ENCODE data around the gene SDCCAG8. TPM values are rescaled to one million over a fixed set of nuclear protein-coding genes. Genes with fewer than 3 reads are reported as not detected.

SDCCAG8 gene
- total and polyA plus RNA-seq, 11 donors: 7.8 to 36.6 (median 21.6) TPM

- ATAC-seq (no peak), DNase-seq (no peak)
- intact Hi-C loops (cut with DNase I): loop anchor here in 7 of 10 donors (5.0 to 10.0 kb wide), 5 partner anchors 155 to 868 kb away; no protein-coding TSS in a partner anchor
- Histone ChIP-seq H3K4me3 (no peak overlapping the region), H3K36me3 (peaks cover 0 to 35% (median 27%) of the 10 kb centered on the region in 9 donors), H3K4me1 (peaks cover 0 to 16% (median 0%) of the 10 kb centered on the region in 12 donors), H3K9me3 (no peaks in the 10 kb centered on the region), H3K27me3 (no peaks in the 10 kb centered on the region), H3K27ac (no peak overlapping the region)
- TF ChIP-seq POLR2A (IDR thresholded peaks at IDR 0.05): no peak
- TF ChIP-seq, protein P1, sequence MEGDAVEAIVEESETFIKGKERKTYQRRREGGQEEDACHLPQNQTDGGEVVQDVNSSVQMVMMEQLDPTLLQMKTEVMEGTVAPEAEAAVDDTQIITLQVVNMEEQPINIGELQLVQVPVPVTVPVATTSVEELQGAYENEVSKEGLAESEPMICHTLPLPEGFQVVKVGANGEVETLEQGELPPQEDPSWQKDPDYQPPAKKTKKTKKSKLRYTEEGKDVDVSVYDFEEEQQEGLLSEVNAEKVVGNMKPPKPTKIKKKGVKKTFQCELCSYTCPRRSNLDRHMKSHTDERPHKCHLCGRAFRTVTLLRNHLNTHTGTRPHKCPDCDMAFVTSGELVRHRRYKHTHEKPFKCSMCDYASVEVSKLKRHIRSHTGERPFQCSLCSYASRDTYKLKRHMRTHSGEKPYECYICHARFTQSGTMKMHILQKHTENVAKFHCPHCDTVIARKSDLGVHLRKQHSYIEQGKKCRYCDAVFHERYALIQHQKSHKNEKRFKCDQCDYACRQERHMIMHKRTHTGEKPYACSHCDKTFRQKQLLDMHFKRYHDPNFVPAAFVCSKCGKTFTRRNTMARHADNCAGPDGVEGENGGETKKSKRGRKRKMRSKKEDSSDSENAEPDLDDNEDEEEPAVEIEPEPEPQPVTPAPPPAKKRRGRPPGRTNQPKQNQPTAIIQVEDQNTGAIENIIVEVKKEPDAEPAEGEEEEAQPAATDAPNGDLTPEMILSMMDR (IDR thresholded peaks at IDR 0.05): no peak
- WGBS, 4 donors: 88 to 91% (median 89%) methylated on average over 7 of the region's 7 CpGs
Observed at GRCh38 chr1:243320224-243320623, 64.4 kb downstream of the SDCCAG8 start.

- ATAC-seq (no peak), DNase-seq (no peak)
- TF ChIP-seq, protein P1 (IDR thresholded peaks at IDR 0.05): no peak
- TF ChIP-seq POLR2A (IDR thresholded peaks at IDR 0.05): no peak
- Histone ChIP-seq H3K4me3 (no peak overlapping the region), H3K27ac (no peak overlapping the region), H3K9me3 (no peaks in the 10 kb centered on the region), H3K27me3 (no peaks in the 10 kb centered on the region), H3K36me3 (peaks cover 0 to 24% (median 15%) of the 10 kb centered on the region in 9 donors), H3K4me1 (peaks cover 0 to 6% (median 0%) of the 10 kb centered on the region in 12 donors)
- 89 to 96% (median 91%) methylated on average over 3 of the region's 3 CpGs for WGBS, 4 donors
- intact Hi-C loops (cut with DNase I): loop anchor here in 7 of 10 donors (5.0 to 10.0 kb wide), 5 partner anchors 158 to 870 kb away; no protein-coding TSS in a partner anchor
Observed at GRCh38 chr1:243322326-243322725, 66.5 kb downstream of the SDCCAG8 start.

DNA sequence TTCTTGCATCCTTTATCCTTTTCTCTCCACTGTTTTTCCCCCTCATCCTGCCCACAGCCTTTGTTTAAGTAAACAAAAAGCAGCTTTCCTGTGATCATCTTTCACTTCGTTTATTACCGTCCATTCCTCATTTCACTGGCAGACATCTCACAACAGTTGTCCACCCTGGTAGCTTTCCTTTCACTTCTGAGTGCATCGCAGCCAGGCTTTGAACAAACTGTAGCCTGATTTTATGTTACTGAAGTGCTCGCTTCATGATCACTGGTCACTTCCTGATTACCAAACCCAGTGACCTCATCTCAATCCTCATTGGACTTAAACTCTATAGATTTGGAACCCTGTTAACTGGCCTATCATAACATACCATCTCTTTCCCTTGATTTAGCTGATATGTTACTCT is 67.7 kb downstream of the SDCCAG8 start:
- WGBS, 4 donors: 76 to 84% (median 80%) methylated on average over 4 of the region's 4 CpGs
- ATAC-seq: no peak
- TF ChIP-seq POLR2A (IDR thresholded peaks at IDR 0.05): no peak
- H3K27me3 ChIP-seq: no peaks in the 10 kb centered on the region
- peaks cover 0 to 6% (median 0%) of the 10 kb centered on the region in 12 donors for H3K4me1 ChIP-seq
- no peak for DNase-seq
- no peaks in the 10 kb centered on the region for H3K9me3 ChIP-seq
- H3K4me3 ChIP-seq: no peak overlapping the region
- peaks cover 0 to 19% (median 6%) of the 10 kb centered on the region in 9 donors for H3K36me3 ChIP-seq
- intact Hi-C loops (cut with DNase I): loop anchor here in 7 of 10 donors (5.0 to 10.0 kb wide), 5 partner anchors 159 to 871 kb away; no protein-coding TSS in a partner anchor
- H3K27ac ChIP-seq: peak overlapping the region in 1 of 12 donors; percentile 37

GRCh38 chr1:243325305-243325890 is 69.6 kb downstream of the SDCCAG8 start:
- Histone ChIP-seq H3K27me3 (no peaks in the 10 kb centered on the region), H3K36me3 (peaks cover 0 to 18% (median 2%) of the 10 kb centered on the region in 9 donors), H3K9me3 (no peaks in the 10 kb centered on the region), H3K27ac (no peak overlapping the region), H3K4me1 (peaks cover 0 to 6% (median 0%) of the 10 kb centered on the region in 12 donors), H3K4me3 (no peak overlapping the region)
- ATAC-seq (peak in 1 of 4 donors; percentile 29), DNase-seq (no peak)
- TF ChIP-seq, protein P1 (IDR thresholded peaks at IDR 0.05): peak; percentile 72 to 90 (median 83)
- TF ChIP-seq POLR2A (IDR thresholded peaks at IDR 0.05): no peak
- intact Hi-C loops (cut with DNase I): loop anchor here in 7 of 10 donors (5.0 to 10.0 kb wide), 4 partner anchors 161 to 871 kb away; no protein-coding TSS in a partner anchor
- WGBS, 4 donors: 0 to 1% (median 0%) methylated on average over 1 of the region's 1 CpG
